Inflammatory macrophage treated with lipopolysaccharide for 1 hour (primary cell): ENCODE measurements around the gene ZNF423.

ENCODE experiments used
- DNase-seq, 2 donors: peaks; one replicate each; pipeline ENCODE4 v3.0.0-alpha.2; 2020 to 2022

Gene ZNF423

GRCh38 chr16:49659356-49659755 is 196.6 kb downstream of the ZNF423 start:
- no peak for DNase-seq

- DNase-seq, result no peak
Measured at GRCh38 chr16:49658531-49658930, 197.4 kb downstream of the ZNF423 start.

- no peak for DNase-seq
Measured at GRCh38 chr16:49657736-49658465, 198.0 kb downstream of the ZNF423 start.

GRCh38 chr16:49654425-49654824 is 201.5 kb downstream of the ZNF423 start:
- no peak for DNase-seq

GRCh38 chr16:49653577-49653976 is 202.3 kb downstream of the ZNF423 start:
- DNase-seq, result no peak

GRCh38 chr16:49653173-49653570 is 202.7 kb downstream of the ZNF423 start:
- DNase-seq, result no peak

- no peak for DNase-seq
Measured at GRCh38 chr16:49652456-49653172, 203.3 kb downstream of the ZNF423 start.

- no peak for DNase-seq
Measured at GRCh38 chr16:49651996-49652395, 203.9 kb downstream of the ZNF423 start.

- DNase-seq, result no peak
Measured at GRCh38 chr16:49651226-49651625, 204.7 kb downstream of the ZNF423 start.

GRCh38 chr16:49650603-49651002 is 205.3 kb downstream of the ZNF423 start:
- DNase-seq, result no peak

- DNase-seq, result no peak
Measured at GRCh38 chr16:49649013-49649765, 206.7 kb downstream of the ZNF423 start.

GRCh38 chr16:49647673-49648072 is 208.2 kb downstream of the ZNF423 start:
- no peak for DNase-seq

GRCh38 chr16:49645263-49645662 is 210.6 kb downstream of the ZNF423 start:
- DNase-seq, result no peak

- DNase-seq, result no peak
Measured at GRCh38 chr16:49644145-49644463, 211.8 kb downstream of the ZNF423 start.

GRCh38 chr16:49643429-49644144 is 212.3 kb downstream of the ZNF423 start:
- DNase-seq, result no peak

- no peak for DNase-seq
Measured at GRCh38 chr16:49641250-49641649, 214.7 kb downstream of the ZNF423 start.

- DNase-seq, result no peak
Measured at GRCh38 chr16:49640581-49640980, 215.3 kb downstream of the ZNF423 start.

- DNase-seq, result no peak
Measured at GRCh38 chr16:49639739-49640431, 216.0 kb downstream of the ZNF423 start.

GRCh38 chr16:49638673-49639610 is 217.0 kb downstream of the ZNF423 start:
- no peak for DNase-seq

GRCh38 chr16:49637933-49638672 is 217.8 kb downstream of the ZNF423 start:
- DNase-seq, result no peak

GRCh38 chr16:49637511-49637910 is 218.4 kb downstream of the ZNF423 start:
- no peak for DNase-seq
